Stomach (tissue), 19 donors: ENCODE measurements around the gene SFRP4. TPM values are rescaled to one million over a fixed set of nuclear protein-coding genes. Genes with fewer than 3 reads are reported as not detected.

ENCODE experiments used
- DNase-seq, 2 donors: peaks; one replicate each; pipeline versions ENCODE4 v3.0.0 to v3.0.0-alpha.2; 2013 to 2019
- H3K27ac ChIP-seq, 5 donors: fragments of 200-600 bp in 4 of 5; sonication (generic) in 4 of 5; one replicate each; pipeline ENCODE4 v1.5.1; 2013 to 2019; ENCODE audit warnings: mild to moderate bottlenecking in 1 of 5, moderate library complexity in 1 of 5
- H3K27me3 ChIP-seq, 3 donors: fragments of 200-600 bp; sonication (generic); one replicate each; pipeline ENCODE4 v1.5.1; 2017 to 2019; ENCODE audit warnings: mixed run types in 1 of 3
- H3K36me3 ChIP-seq, 4 donors: fragments of 200-600 bp; sonication (generic); 1 replicate in 3 of 4; 2 replicates in 1 of 4; pipeline ENCODE4 v1.5.1; 2016 to 2019
- H3K4me1 ChIP-seq, 4 donors: fragments of 200-600 bp; sonication (generic); one replicate each; pipeline ENCODE4 v1.5.1; 2016 to 2019
- H3K4me3 ChIP-seq, 4 donors: fragments of 200-600 bp; sonication (generic) in 3 of 4; one replicate each; pipeline ENCODE4 v1.5.1; 2016 to 2019; ENCODE audit warnings: mild to moderate bottlenecking in 1 of 4
- H3K9me3 ChIP-seq, 4 donors: fragments of 200-600 bp; sonication (generic); one replicate each; pipeline ENCODE4 v1.5.1; 2016 to 2019
- EP300 ChIP-seq: sonication (generic); formaldehyde crosslinking; IDR thresholded peaks from one replicate; pipeline ENCODE4 v1.6.1; 2017; ENCODE audit warnings: antibody characterized with exemption
- POLR2A ChIP-seq, 4 donors: fragments of 450-650 bp; IDR thresholded peaks; one replicate each; pipeline ENCODE4 v1.6.1; 2016; ENCODE audit warnings: antibody characterized with exemption in 4 of 4, control low read depth in 2 of 4, mild to moderate bottlenecking in 1 of 4, moderate library complexity in 1 of 4
- POLR2AphosphoS5 ChIP-seq, 3 donors: sonication (generic); formaldehyde crosslinking; IDR thresholded peaks; one replicate each; pipeline ENCODE4 v1.6.1; 2016; ENCODE audit warnings: antibody characterized with exemption in 3 of 3
- whole genome bisulfite sequencing, 5 donors: extraction: QIAGEN DNeasy Blood & Tissue Kit in 3 of 5; methylation state at CpG; one replicate each; pipeline versions ENCODE4 v1.1.5 to v1.1.7; 2013 to 2018; 5-methylcytosine and 5-hydroxymethylcytosine counted together
- intact Hi-C: fragments of 100-400 bp; cut with DNase I; formaldehyde crosslinking; loops from one replicate; pipeline ENCODE4 v1.15.1; 2023; ENCODE audit warnings: low total_unique reads
- long read RNA-seq, 10 donors: transcript quantifications; one replicate each; lab custom pipeline, GENCODE V29; 2026
- polyA plus RNA-seq, 3 donors: library from polyadenylated mRNA; stranded (reverse); fragments of 200-250 nt; gene quantifications; one replicate each; pipeline ENCODE4 v1.2.3, GENCODE V29; 2013
- total RNA-seq, 5 donors: library from RNA; depleted of rRNA; stranded (reverse); fragments of >200 nt; gene quantifications; one replicate each; pipeline versions ENCODE4 v1.1.0 to v1.2.3, GENCODE V29; 2014 to 2016
- TF ChIP-seq, protein P1 (sequence below), 7 experiments: fragments of 450-650 bp in 4 of 7; fragments of 200-600 bp in 3 of 7; sonication (generic) in 3 of 7; IDR thresholded peaks; one replicate each; pipeline ENCODE4 v1.5.1; 2016 to 2019; ENCODE audit warnings: antibody characterized with exemption in 7 of 7, control low read depth in 2 of 7, mild to moderate bottlenecking in 1 of 7
- donor health status: healthy with polysubstance abuse.
- donor health status: Bipolar disorder and iron deficiency.
- donor health status: healthy.

SFRP4 gene
- total RNA-seq (1 to 10 TPM in 1 of 5 donors, under 1 TPM in 1, not detected in 3; 0.29 to 7.9 TPM), polyA plus RNA-seq (1 to 10 TPM in 1 of 3 donors, under 1 TPM in 2; 0.37 to 1.1 (median 0.45) TPM)
- long read RNA-seq, donor 1, partial matches to known transcripts = 0 of 1 reads
- long read RNA-seq, donor 1, other reads (novel, unspliced or antisense) = 0 of 1 reads
- long read RNA-seq, donor 2 = 0 reads
- long read RNA-seq, donor 3, partial matches to known transcripts = 0 of 1 reads
- long read RNA-seq, donor 3, other reads (novel, unspliced or antisense) = 0 of 1 reads
- long read RNA-seq, donor 4 = 0 reads
- long read RNA-seq, donor 5 = 0 reads
- long read RNA-seq, donor 6 = 0 reads
- long read RNA-seq, donor 7, partial matches to known transcripts = 0 of 1 reads
- long read RNA-seq, donor 7, other reads (novel, unspliced or antisense) = 0 of 1 reads
- long read RNA-seq, donor 8 = 0 reads
- long read RNA-seq, donor 9 = 0 reads
- long read RNA-seq, donor 10, partial matches to known transcripts = 0 of 1 reads
- long read RNA-seq, donor 10, other reads (novel, unspliced or antisense) = 0 of 1 reads

GRCh38 chr7:37916673-37917660 is at the start of gene SFRP4:
SFRP4 (minus strand) TSS chr7:37916817; CDS start chr7:37916537, 280 bp downstream.
- peak in 1 of 2 donors; percentile 88 for DNase-seq
- intact Hi-C loops = loop anchor here (10.0 kb wide), 1 partner anchor 188 kb away; no protein-coding TSS in a partner anchor
- H3K36me3 ChIP-seq = no peaks in the 10 kb centered on the region
- 1 to 3% (median 2%) methylated on average over 19 to 46 of the region's 46 CpGs for WGBS, 5 donors
- H3K4me1 ChIP-seq = peaks cover 0 to 42% (median 32%) of the 10 kb centered on the region in 4 donors
- H3K9me3 ChIP-seq = no peaks in the 10 kb centered on the region
- H3K4me3 ChIP-seq = peak within 1 kb of the TSS; percentile 48 to 53 (median 49)
- H3K27me3 ChIP-seq = peaks cover 0 to 61% (median 21%) of the 10 kb centered on the region in 3 donors
- TF ChIP-seq POLR2A (IDR thresholded peaks at IDR 0.05) (no peak), EP300 (no peak)
- TF ChIP-seq, protein P1, sequence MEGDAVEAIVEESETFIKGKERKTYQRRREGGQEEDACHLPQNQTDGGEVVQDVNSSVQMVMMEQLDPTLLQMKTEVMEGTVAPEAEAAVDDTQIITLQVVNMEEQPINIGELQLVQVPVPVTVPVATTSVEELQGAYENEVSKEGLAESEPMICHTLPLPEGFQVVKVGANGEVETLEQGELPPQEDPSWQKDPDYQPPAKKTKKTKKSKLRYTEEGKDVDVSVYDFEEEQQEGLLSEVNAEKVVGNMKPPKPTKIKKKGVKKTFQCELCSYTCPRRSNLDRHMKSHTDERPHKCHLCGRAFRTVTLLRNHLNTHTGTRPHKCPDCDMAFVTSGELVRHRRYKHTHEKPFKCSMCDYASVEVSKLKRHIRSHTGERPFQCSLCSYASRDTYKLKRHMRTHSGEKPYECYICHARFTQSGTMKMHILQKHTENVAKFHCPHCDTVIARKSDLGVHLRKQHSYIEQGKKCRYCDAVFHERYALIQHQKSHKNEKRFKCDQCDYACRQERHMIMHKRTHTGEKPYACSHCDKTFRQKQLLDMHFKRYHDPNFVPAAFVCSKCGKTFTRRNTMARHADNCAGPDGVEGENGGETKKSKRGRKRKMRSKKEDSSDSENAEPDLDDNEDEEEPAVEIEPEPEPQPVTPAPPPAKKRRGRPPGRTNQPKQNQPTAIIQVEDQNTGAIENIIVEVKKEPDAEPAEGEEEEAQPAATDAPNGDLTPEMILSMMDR (IDR thresholded peaks at IDR 0.05) = peak in 4 of 7 experiments; percentile 14 to 36 (median 23)
- peak within 1 kb of the TSS in 4 of 5 donors; percentile 33 to 78 (median 54) for H3K27ac ChIP-seq

- DNase-seq = no peak
- TF ChIP-seq EP300 (no peak), POLR2AphosphoS5 (IDR thresholded peaks at IDR 0.05) (no peak), POLR2A (IDR thresholded peaks at IDR 0.05) (no peak)
- TF ChIP-seq, protein P1 (IDR thresholded peaks at IDR 0.05) = no peak
- no peaks in the 10 kb centered on the region for H3K36me3 ChIP-seq
- H3K9me3 ChIP-seq = peaks cover 0 to 3% (median 0%) of the 10 kb centered on the region in 4 donors
- H3K27me3 ChIP-seq = no peaks in the 10 kb centered on the region
- no peak overlapping the region for H3K27ac ChIP-seq
- H3K4me1 ChIP-seq = no peaks in the 10 kb centered on the region
- 58 to 73% (median 59%) methylated on average over 5 of the region's 5 CpGs for WGBS, 5 donors
- no peak overlapping the region for H3K4me3 ChIP-seq
- intact Hi-C loops = no loop called here
These were observed 47.6 kb upstream of the SFRP4 start for GRCh38 chr7:37964196-37964595.

- no peak for DNase-seq
- intact Hi-C loops = no loop called here
- H3K9me3 ChIP-seq = peaks cover 0 to 3% (median 0%) of the 10 kb centered on the region in 4 donors
- H3K4me3 ChIP-seq = no peak overlapping the region
- H3K27ac ChIP-seq = no peak overlapping the region
- no peaks in the 10 kb centered on the region for H3K36me3 ChIP-seq
- no peaks in the 10 kb centered on the region for H3K4me1 ChIP-seq
- H3K27me3 ChIP-seq = no peaks in the 10 kb centered on the region
- TF ChIP-seq, protein P1 (IDR thresholded peaks at IDR 0.05) = no peak
- TF ChIP-seq EP300 (no peak), POLR2A (IDR thresholded peaks at IDR 0.05) (no peak), POLR2AphosphoS5 (IDR thresholded peaks at IDR 0.05) (no peak)
- WGBS, 5 donors = 82 to 88% (median 84%) methylated on average over 4 to 5 of the region's 5 CpGs
These were observed 44.6 kb upstream of the SFRP4 start for GRCh38 chr7:37961251-37961650.

DNA sequence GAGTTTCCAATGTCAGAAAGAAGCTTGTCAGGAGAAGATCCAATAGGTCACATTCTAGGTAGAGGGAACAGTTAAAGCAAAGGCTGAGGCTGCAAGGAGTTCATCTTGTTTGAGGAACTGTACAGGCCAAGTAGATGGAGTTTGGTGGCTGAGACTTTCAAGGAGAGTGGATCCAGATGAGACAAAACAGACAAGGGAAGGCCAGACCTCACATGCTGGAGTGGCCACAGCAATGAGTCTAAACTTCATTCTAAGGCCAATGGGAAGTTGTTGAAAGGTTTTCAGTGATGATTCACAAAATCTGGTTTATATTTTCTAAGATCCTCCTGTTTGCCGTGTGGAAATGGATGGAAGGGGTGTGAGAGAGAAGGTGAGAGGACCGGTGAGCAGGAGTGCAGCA is 43.9 kb upstream of the SFRP4 start:
- no peak for TF ChIP-seq POLR2A (IDR thresholded peaks at IDR 0.05)
- TF ChIP-seq POLR2AphosphoS5 (IDR thresholded peaks at IDR 0.05) = no peak
- TF ChIP-seq, protein P1 (IDR thresholded peaks at IDR 0.05) = no peak
- TF ChIP-seq EP300 = no peak
- intact Hi-C loops = no loop called here
- Histone ChIP-seq H3K27me3 (no peaks in the 10 kb centered on the region), H3K9me3 (peaks cover 0 to 3% (median 0%) of the 10 kb centered on the region in 4 donors), H3K4me1 (no peaks in the 10 kb centered on the region), H3K36me3 (no peaks in the 10 kb centered on the region), H3K4me3 (no peak overlapping the region), H3K27ac (no peak overlapping the region)
- DNase-seq = no peak
- 67 to 86% (median 79%) methylated on average over 2 of the region's 2 CpGs for WGBS, 5 donors
